K562 (cell line): ENCODE measurements around the gene PPFIA3. TPM values are rescaled to one million over a fixed set of nuclear protein-coding genes. Genes with fewer than 3 reads are reported as not detected.

ENCODE experiments used
- CBFA2T3 ChIP-seq: fragments of 450-650 bp; IDR thresholded peaks from 2 replicates; pipeline ENCODE4 v1.6.1; 2017
- DACH1 ChIP-seq: fragments of 450-650 bp; IDR thresholded peaks from 2 replicates; pipeline ENCODE4 v1.6.1; 2018; ENCODE audit not compliant: partially characterized antibody
- GTF2F1 ChIP-seq: IDR thresholded peaks from 2 replicates; pipeline ENCODE4 v1.6.1; 2011; ENCODE audit warnings: low read depth, low read length, improper control_type of control experiment
- HDAC1 ChIP-seq, 2 experiments: fragments of 450-650 bp; IDR thresholded peaks; 2 replicates each; pipeline ENCODE4 v1.6.1; 2016 to 2017; ENCODE audit warnings: inconsistent platforms in 1 of 2, mild to moderate bottlenecking in 1 of 2, moderate library complexity in 1 of 2
- IFI16 ChIP-seq: fragments of 250-450 bp; sonication (Bioruptor Pico); IDR thresholded peaks from 2 replicates; pipeline ENCODE4 v2.1.2; 2022; ENCODE audit warnings: mild to moderate bottlenecking, inconsistent platforms
- JUN ChIP-seq, 2 experiments: sonication (generic) in 1 of 2; formaldehyde crosslinking in 1 of 2; IDR thresholded peaks; 2 replicates each; pipeline versions ENCODE4 v1.6.1 to v1.8.0; 2012 to 2022; ENCODE audit warnings: borderline replicate concordance in 2 of 2, mild to moderate bottlenecking in 2 of 2, improper control_type of control experiment in 1 of 2, low read depth in 1 of 2, low read length in 1 of 2, missing genetic modification reagents in 1 of 2
- KAT7 ChIP-seq: sonication (generic); formaldehyde crosslinking; IDR thresholded peaks from 2 replicates; pipeline ENCODE4 v1.8.0; 2022; ENCODE audit warnings: missing genetic modification reagents, mild to moderate bottlenecking, borderline replicate concordance
- KAT8 ChIP-seq: fragments of 450-650 bp; IDR thresholded peaks from 2 replicates; pipeline ENCODE4 v1.6.1; 2016; ENCODE audit warnings: low read depth, mild to moderate bottlenecking
- MBD2 ChIP-seq: sonication (generic); IDR thresholded peaks from 2 replicates; pipeline ENCODE4 v1.6.1; 2016; ENCODE audit warnings: low read depth, borderline replicate concordance
- NCOA1 ChIP-seq: fragments of 450-650 bp; IDR thresholded peaks from 2 replicates; pipeline ENCODE4 v1.6.1; 2016; ENCODE audit warnings: low read depth
- NR2C2 ChIP-seq, 2 experiments: fragments of 200-800 bp in 1 of 2; sonication (Bioruptor generic) in 1 of 2; sonication (generic) in 1 of 2; formaldehyde crosslinking in 1 of 2; IDR thresholded peaks; 2 replicates each; pipeline versions ENCODE4 v1.6.1 to v1.8.0; 2016 to 2022; ENCODE audit warnings: mild to moderate bottlenecking in 1 of 2, missing compliant biosample characterization in 1 of 2, missing genetic modification characterization in 1 of 2, missing genetic modification reagents in 1 of 2
- NRF1 ChIP-seq, 2 experiments: fragments of 450-650 bp; IDR thresholded peaks in 1 of 2; conservative IDR thresholded peaks in 1 of 2; 2 replicates each; pipeline ENCODE4 v1.6.1; 2014; ENCODE audit warnings: mild to moderate bottlenecking in 2 of 2
- POLR2A ChIP-seq: fragments of 450-650 bp; conservative IDR thresholded peaks from 2 replicates; pipeline ENCODE4 v1.6.1; 2016
- POLR2H ChIP-seq: IDR thresholded peaks from 2 replicates; pipeline ENCODE4 v1.6.1; 2016; ENCODE audit warnings: missing genetic modification characterization, low read depth, mild to moderate bottlenecking, control low read depth, missing compliant biosample characterization, moderate library complexity
- REST ChIP-seq, 2 experiments: fragments of 450-650 bp; formaldehyde crosslinking in 1 of 2; IDR thresholded peaks; 2 replicates each; pipeline versions ENCODE4 v1.4.0 to v1.6.1; 2014 to 2020; ENCODE audit warnings: mild to moderate bottlenecking in 2 of 2, borderline replicate concordance in 1 of 2, low read depth in 1 of 2
- TBP ChIP-seq: optimal IDR thresholded peaks from 2 replicates; pipeline ENCODE3; 2011; ENCODE audit warnings: low read depth, low read length, improper control_type of control experiment
- TSC22D4 ChIP-seq: fragments of 450-650 bp; IDR thresholded peaks from 2 replicates; pipeline ENCODE4 v1.6.1; 2016; ENCODE audit warnings: missing genetic modification characterization, missing biosample characterization, control low read depth
- ZFX ChIP-seq: sonication (generic); formaldehyde crosslinking; IDR thresholded peaks from 2 replicates; pipeline ENCODE4 v1.8.0; 2022; ENCODE audit warnings: mild to moderate bottlenecking, missing genetic modification reagents, moderate library complexity
- polyA plus RNA-seq, 8 experiments: library from polyadenylated mRNA; depleted of rRNA in 4 of 8; stranded (reverse) in 5 of 8; unstranded in 3 of 8; fragments of >200 nt; fragmentation: Nextera tagmentation in 2 of 8; fragmentation: Illumina TruSeq in 1 of 8; extraction: Ambion mirVana in 2 of 8; extraction: Trizol in 1 of 8; gene quantifications; 2 replicates each; pipeline versions ENCODE4 v1.2.1 to v1.2.3, GENCODE V29; 2011 to 2014; ENCODE audit warnings: inconsistent platforms in 1 of 8, missing spikeins in 1 of 8
- total RNA-seq, 7 experiments: library from RNA; depleted of rRNA in 6 of 7; stranded (reverse); fragments of >200 nt in 6 of 7; fragmentation: Illumina TruSeq in 2 of 7; extraction: Trizol in 2 of 7; gene quantifications; 2 replicates each; pipeline versions ENCODE4 v1.2.1 to v1.2.3, GENCODE V29; 2011 to 2021; ENCODE audit warnings: low replicate concordance in 1 of 7

Gene PPFIA3
- total and polyA plus RNA-seq, 9 of the 15 experiments (the other 6 are each of a cell fraction or from before 2014, with no cell fraction given) = 0.10 to 53.0 (median 17.6) TPM

- TF ChIP-seq REST (IDR thresholded peaks at IDR 0.05; ENCODE audit: borderline replicate concordance) = peak; percentile 20; the same call in 1 of the 2 replicates
- TF ChIP-seq REST (CRISPR knock-in tag; IDR thresholded peaks at IDR 0.05; ENCODE audit: low read depth) = no peak
- 0 out of 2 replicates have a peak, but pooled peaks have one; percentile 46 for TF ChIP-seq GTF2F1
- TF ChIP-seq NR2C2 (CRISPR knock-in tag; IDR thresholded peaks at IDR 0.05) = no peak
- peak; percentile 78 for TF ChIP-seq NR2C2 (tag; IDR thresholded peaks at IDR 0.05)
- no peak for TF ChIP-seq KAT7 (CRISPR knock-in tag)
- peak; percentile 31 for TF ChIP-seq DACH1
- TF ChIP-seq MBD2 = peak; percentile 62; the same call in 1 of the 2 replicates
- TF ChIP-seq ZFX (CRISPR knock-in tag) = peak; percentile 68
- TF ChIP-seq KAT8 = no peak
- TF ChIP-seq JUN (IDR thresholded peaks at IDR 0.05; ENCODE audit: borderline replicate concordance, low read depth, low read length) = no peak
- no peak for TF ChIP-seq JUN (CRISPR knock-in tag; IDR thresholded peaks at IDR 0.05; ENCODE audit: borderline replicate concordance)
- TF ChIP-seq CBFA2T3 = no peak; the same call in 1 of the 2 replicates
- TF ChIP-seq POLR2H (tag) = peak; percentile 52; the same call in 1 of the 2 replicates
- peak; percentile 89 for TF ChIP-seq POLR2A
- peak in 1 of 2 experiments; percentile 74; a peak in 2 of 4 replicates for TF ChIP-seq HDAC1 (IDR thresholded peaks at IDR 0.05)
- peak; percentile 41 for TF ChIP-seq TBP
- TF ChIP-seq TSC22D4 (tag) = no peak
- peak; percentile 55; the same call in 1 of the 2 replicates for TF ChIP-seq NCOA1
- no peak for TF ChIP-seq IFI16 (CRISPR knock-in tag)
- TF ChIP-seq NRF1 (conservative IDR thresholded peaks at IDR 0.05 in 1 of 2, IDR thresholded peaks at IDR 0.05 in 1 of 2) = peak; percentile 43 to 54; a peak in 2 of 4 replicates
Measured at GRCh38 chr19:49155005-49155819, 35.9 kb downstream of the PPFIA3 start, which contains the start of gene HRC (continued).
